NCI-H128 (cell line): ENCODE measurements around the gene SCAPER.
"Not testable (repeated sequence)": the region's sequence is repeated elsewhere in the genome, so short reads cannot be mapped to it uniquely, and the experiment has no call there.

Experiments
- DNase-seq: peaks from one replicate; lab custom pipeline; 2025; ENCODE audit not compliant: unreplicated experiment; lab: John Stamatoyannopoulos, UW

The SCAPER gene

DNA sequence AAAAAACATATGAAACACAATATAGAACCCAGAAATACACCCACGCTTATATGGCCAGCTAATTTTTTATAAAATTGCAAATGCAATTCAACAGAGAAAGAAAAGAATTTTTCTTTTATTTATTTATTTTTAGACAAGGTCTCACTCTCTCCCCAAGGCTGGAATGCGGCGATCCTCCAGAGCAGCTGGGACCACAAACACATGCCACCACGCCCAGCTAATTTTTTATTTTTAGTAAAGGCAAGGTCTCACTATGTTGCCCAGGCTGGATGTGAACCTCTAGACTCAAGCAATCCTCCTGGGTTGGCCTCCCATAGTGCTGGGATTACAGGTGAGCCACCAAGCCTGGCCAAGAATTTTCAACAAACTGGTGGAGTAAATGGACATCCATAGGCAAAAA lies 117.9 kb downstream of the SCAPER start:
- DNase-seq: no peak

GRCh38 chr15:76776969-76777368 lies 128.2 kb downstream of the SCAPER start:
- no peak for DNase-seq

- DNase-seq: no peak
Measured at GRCh38 chr15:76776480-76776879, 128.7 kb downstream of the SCAPER start.

DNA sequence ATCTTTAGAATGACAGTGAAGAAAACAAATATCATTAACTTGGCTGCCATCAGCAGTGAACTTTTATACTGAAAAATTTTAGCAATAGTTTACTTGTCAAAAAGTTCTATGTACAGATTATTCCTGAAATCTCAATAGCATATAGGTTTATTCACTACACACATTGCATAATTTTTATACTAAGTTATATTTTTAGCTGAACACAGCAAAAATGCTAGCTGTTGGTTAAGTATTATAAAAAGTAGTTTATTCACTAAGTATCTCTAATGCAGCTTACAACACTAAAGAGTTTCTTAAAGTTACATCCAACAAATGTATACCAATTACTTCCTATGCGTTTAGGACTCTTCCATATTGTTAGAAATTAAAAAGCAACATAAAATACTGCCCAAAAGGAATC lies 131.9 kb downstream of the SCAPER start:
- no peak for DNase-seq

- DNase-seq: no peak
Measured at GRCh38 chr15:76772776-76773175, 132.4 kb downstream of the SCAPER start.

DNA sequence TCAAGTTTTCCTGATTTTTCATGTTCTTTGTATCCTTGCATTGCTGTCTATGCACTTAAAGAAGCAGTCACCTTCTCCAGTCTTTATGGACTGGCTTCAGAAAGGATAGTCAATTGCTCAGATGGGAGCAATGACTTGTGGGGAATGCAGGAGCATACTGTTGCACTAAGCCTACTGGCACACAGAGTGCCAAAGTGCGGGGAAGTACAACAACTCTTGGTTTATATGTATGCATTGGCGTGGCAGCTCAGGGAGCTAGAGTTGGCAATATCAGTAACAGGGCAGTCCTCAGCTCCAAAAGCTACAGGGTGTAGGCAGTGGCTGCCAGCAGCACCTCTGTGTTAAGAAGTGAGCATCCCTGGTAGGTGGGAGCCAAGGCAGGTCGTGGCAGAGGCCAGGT lies 141.1 kb downstream of the SCAPER start:
- no peak for DNase-seq

GRCh38 chr15:76763554-76763953 lies 141.6 kb downstream of the SCAPER start:
- DNase-seq: no peak

DNA sequence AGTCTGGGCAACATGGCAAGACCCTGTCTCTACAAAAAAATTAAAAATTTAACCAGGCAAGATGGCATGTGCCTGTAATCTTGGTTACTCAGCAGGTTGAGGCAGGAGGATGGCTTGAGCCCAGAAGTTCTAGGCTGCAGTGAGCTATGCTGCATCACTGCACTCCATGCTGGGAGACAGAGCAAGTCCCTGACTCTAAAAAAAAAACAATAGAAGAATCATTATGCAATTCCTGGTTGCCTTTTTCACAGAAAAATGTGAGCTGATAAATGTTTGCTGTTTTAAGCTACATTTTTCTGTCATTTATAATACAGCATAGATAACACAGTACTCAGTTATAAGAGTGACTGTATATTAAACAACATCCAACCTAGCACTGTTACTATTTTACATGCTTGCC lies 148.8 kb downstream of the SCAPER start:
- no peak for DNase-seq

- DNase-seq: no peak
Measured at GRCh38 chr15:76753771-76754170, 151.4 kb downstream of the SCAPER start.

- no peak for DNase-seq
Measured at GRCh38 chr15:76753131-76753530, 152.0 kb downstream of the SCAPER start.

DNA sequence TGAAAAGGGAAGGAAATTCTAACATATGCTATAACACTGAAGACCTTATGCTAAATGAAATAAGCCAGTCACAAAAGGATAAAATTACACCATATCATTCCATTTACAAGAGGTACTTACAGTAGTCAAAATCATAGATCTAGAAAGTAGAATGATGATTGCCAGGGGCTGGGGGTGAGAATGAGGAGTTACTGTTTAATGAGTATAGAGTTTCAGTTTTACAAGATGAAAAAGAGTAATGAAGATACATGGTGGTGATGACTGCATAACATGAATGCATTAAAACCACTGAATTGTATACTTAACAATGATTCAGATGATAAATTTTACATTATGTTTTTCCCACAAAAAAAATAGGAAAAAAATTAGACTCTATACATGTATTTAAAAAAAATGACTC lies 152.6 kb downstream of the SCAPER start:
- DNase-seq: no peak

DNA sequence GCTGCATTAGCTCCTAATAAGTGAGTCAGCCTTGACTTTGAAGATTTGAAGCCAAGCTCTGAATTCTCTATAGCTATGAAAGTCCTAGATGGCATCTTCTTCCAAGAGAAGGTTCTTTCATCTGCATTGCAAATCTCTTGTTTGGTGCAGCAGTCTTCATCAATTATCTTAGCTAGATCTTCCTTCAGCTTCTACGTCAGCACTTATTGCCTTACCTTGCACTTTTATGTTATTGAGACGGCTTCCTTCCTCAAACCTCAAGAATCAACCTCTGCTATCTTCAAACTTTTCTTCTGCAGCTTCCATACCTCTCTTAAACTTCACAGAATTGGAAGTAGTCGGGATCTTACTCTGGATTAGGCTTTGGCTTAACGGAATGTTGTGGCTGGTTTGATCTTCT lies 167.6 kb downstream of the SCAPER start:
- no peak for DNase-seq

DNA sequence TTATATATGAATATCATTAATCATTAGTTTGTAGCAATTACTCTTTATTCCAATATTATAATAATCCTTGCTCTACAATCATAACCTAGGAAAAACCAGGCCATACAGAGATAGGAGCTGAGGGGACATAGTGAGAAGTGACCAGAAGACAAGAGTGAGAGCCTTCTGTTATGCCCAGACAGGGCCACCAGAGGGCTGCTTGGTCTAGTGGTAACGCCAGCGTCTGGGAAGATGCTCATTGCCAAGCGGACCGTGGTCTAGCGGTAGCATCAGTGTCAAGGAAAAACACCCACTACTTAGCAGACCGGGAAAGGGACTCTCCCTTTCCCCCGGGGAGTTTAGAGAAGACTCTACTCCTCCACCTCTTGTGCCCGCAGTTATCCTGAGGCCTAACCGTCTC lies 172.8 kb downstream of the SCAPER start:
- not testable (repeated sequence) for DNase-seq

DNA sequence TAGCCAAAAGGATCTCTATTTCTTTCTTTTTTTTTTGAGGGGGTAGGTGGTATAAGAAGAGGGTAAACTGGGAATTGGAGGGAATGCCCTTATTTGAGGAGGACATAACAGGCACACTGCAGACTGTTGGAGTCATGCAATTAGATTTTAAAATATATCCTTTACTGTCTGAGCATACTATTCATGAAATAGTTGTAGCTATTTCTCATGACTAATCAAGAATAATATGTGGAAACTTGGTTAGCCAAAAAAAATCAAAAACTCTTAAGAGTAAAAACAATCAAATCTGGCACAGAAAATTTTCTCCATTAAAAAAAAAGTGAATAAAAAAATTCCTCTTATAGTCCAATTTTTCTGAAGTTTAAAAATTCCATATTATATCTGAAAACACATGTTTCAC lies 174.9 kb downstream of the SCAPER start:
- DNase-seq: no peak

GRCh38 chr15:76718863-76719262 lies 186.3 kb downstream of the SCAPER start:
- no peak for DNase-seq

GRCh38 chr15:76714950-76715349 lies 190.2 kb downstream of the SCAPER start:
- DNase-seq: no peak

GRCh38 chr15:76711351-76711827 lies 193.8 kb downstream of the SCAPER start:
- no peak for DNase-seq

DNA sequence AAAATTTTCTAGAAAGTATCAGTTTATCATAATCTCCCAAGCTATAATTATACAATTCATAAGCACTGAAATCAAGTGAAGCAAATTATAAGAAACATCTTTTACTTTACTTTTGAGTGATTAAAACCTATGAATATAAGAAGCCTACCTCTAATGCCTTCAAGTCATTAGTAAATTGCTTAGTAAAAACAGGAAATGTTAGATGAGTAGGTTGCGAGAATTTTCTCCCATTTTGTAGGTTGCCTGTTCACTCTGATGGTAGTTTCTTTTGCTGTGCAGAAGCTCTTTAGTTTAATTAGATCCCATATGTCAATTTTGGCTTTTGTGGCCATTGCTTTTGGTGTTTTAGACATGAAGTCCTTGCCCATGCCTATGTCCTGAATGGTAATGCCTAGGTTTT lies 201.1 kb downstream of the SCAPER start:
- DNase-seq: not testable (repeated sequence)

GRCh38 chr15:76696840-76697239 lies 208.3 kb downstream of the SCAPER start:
- no peak for DNase-seq

DNA sequence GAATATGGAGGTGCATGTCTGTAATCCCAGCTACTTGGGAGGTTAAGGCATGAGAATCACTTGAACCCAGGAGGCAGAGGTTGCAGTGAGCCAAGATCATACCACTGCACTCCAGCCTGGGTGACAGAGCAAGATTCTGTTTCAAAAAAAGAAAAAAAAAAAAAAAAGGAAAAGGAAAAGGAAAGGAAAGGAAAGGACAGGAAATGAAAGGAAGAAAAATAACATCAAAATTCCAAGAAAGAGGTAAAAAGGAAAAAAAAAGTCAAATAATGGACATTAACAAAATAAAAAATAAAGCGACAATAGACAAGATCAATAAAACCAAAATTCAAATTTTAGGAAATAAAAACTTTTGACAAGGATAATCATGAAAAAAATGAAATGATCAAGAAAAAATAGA lies 212.6 kb downstream of the SCAPER start:
- not testable (repeated sequence) for DNase-seq

GRCh38 chr15:76687592-76687991 lies 217.5 kb downstream of the SCAPER start:
- not testable (repeated sequence) for DNase-seq

DNA sequence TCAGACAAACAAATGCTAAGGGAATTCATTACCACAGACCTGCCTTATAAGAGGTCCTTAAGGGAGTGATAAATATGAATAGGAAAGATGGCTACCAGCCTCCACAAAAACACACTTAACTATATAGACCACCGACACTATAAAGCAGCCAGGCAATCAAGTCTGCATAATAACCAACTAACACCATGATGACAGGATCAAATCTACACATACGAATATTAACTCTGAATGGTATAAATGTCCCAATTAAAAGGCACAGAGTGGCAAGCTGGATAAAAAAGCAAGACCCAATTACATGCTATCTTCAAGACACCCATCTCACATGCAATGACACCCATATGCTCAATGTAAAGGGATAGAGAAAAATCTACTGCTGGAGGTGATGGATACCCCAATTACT lies 221.1 kb downstream of the SCAPER start:
- DNase-seq: no peak

GRCh38 chr15:76682833-76683232 lies 222.3 kb downstream of the SCAPER start:
- no peak for DNase-seq

DNA sequence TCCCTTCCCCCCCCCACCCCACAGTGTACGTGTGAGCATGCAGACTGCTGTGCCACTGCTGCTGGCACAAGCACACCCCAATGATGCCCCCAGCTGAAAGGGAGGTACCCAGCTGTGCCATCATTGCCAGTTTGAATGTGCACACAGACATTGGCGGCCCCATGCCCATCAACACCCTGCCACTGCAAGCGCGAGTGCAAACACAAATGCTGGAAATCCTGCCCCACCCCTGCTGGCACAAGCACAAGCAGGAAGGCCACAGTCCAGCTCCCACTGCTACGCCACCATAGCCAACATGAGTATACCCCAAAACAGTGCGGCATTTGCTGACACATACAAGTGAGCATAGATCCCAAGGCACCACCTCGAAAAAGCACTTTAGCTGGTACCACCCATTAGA lies 222.9 kb downstream of the SCAPER start:
- DNase-seq: no peak
